NCI-H1417 (cell line): ENCODE data around the gene RBM5.
"Not testable (repeated sequence)": the region's sequence is repeated elsewhere in the genome, so short reads cannot be mapped to it uniquely, and the experiment has no call there.

ENCODE experiments used
- DNase-seq, 3 experiments: peaks; one replicate each; lab custom pipeline; 2025; lab: John Stamatoyannopoulos, UW

Gene RBM5

GRCh38 chr3:50088725-50089608, at the start of gene RBM5:
TSS of gene RBM5 (plus strand) at chr3:50088919. CDS start at chr3:50090435, 1,516 bp downstream.
- DNase-seq, result peak; percentile 73 to 87 (median 81)

GRCh38 chr3:50044976-50045375, 43.7 kb upstream of the RBM5 start:
- no peak for DNase-seq

DNA sequence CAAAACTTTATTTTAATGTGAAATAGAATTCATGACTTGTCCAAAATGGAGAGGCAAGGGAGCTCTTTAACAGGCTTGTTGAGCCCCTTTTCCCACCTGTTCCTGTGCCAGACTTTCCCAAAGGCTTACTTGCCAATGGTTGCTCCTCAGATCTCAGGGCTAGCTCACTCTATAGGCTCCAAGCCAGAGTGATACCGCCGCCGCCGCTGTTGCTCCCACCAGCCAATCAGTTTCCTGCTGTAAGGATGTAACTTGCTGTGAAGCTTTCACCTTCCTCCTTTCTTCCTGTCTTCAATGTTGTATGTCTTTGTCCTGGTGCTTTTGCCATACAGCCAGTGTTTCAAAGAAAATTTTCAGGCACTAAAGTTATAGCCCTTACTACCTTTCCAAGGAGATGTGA, 41.3 kb upstream of the RBM5 start:
- DNase-seq, result no peak

DNA sequence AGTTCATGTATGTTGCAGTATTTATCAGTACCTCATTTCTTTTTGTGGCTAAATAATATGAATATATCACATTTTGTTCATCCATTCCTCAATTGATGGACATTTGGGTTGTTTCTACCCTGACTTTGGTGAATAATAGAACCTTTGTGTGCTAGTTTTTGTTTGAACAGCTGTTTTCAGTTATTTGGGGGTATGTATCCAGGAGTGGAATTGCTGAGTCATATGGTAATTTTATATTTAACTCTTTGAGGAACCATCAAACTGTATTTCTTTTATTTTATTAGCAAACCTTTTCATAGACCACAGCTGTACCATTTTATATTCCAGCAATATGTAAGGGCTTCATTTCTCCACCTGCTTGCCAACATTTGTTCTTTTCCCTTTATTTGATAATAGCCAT, 38.4 kb upstream of the RBM5 start:
- DNase-seq, result peak in 1 of 3 experiments; percentile 7

DNA sequence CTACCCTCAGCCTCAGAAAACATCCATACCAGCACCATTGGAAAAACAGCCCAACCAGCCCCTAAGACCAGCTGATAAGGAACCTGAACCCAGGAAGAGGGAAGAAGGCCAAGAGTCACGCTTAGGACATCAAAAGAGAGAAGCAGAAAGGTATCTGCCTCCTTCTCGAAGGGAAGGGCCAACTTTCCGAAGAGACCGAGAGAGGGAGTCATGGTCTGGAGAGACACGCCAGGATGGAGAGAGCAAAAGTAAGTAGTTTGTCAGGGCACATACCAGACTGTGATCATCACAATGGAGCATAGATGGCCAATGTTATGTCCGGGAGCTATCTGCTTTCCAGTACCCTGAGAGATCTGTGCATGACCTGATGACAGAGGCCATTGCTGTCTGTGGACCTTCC, 31.0 kb upstream of the RBM5 start:
- no peak for DNase-seq

- no peak for DNase-seq
Measured at GRCh38 chr3:50068134-50068533, 20.6 kb upstream of the RBM5 start.

GRCh38 chr3:50078091-50078490, 10.6 kb upstream of the RBM5 start:
- DNase-seq, result no peak

DNA sequence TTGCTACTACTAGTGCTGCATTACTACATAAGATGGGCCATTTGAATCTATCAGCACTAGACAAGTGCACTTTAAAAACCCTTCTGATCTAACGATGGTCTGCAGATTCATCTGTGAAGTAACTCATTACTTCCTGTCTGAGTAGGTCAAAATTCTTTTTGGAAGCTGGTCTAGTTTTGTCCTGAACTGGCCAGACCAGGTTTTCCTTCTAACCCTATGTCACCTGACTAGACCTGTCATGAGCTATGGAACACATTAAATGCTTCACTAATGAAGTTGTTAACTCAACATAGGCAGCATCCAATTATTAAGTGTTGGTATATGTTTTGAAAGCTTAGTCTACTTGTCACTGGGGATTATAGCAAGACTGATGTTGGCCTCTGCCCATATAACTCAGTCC, 10.1 kb upstream of the RBM5 start:
- peak in 1 of 3 experiments; percentile 55 for DNase-seq

GRCh38 chr3:50084951-50085350, 3.8 kb upstream of the RBM5 start:
- DNase-seq, result not testable (repeated sequence)

DNA sequence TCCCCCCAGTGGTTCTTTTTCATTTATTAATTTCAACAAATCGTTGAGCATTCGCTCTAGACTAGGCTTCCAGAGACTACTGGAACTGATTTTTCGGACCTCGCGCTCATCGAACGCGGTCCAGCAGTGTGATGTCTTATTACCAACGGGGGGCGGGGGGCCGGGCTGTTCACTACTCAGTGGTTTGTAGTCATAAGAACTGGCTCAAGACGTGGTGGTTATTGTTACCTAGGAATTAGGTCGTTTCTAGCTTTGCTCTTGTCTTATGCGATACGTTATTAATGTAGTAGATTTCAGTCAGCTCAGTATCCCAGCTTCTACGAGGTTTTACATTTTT, 858 bp downstream of the RBM5 start:
- DNase-seq, result peak in 2 of 3 experiments; percentile 36 to 44

- DNase-seq, result no peak
Measured at GRCh38 chr3:50090984-50091383, 2.3 kb downstream of the RBM5 start.

GRCh38 chr3:50095352-50095998, 6.8 kb downstream of the RBM5 start:
- no peak for DNase-seq

DNA sequence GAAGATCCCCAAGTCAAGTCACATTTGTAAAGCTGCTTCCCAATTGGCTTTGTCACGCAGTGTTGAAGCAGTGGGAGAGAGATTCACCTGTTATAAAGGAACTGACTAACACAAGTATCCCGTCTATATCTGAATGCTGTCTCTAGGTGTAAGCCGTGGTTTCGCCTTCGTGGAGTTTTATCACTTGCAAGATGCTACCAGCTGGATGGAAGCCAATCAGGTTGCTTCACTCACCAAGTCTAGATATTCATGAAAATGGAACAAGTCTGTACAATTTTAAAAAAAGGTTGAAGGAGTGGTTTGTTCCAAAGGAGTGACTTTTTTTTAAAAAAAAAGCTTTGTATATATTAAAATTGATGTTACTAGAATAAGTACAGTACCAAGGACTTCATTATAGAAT, 11.7 kb downstream of the RBM5 start:
- no peak for DNase-seq

DNA sequence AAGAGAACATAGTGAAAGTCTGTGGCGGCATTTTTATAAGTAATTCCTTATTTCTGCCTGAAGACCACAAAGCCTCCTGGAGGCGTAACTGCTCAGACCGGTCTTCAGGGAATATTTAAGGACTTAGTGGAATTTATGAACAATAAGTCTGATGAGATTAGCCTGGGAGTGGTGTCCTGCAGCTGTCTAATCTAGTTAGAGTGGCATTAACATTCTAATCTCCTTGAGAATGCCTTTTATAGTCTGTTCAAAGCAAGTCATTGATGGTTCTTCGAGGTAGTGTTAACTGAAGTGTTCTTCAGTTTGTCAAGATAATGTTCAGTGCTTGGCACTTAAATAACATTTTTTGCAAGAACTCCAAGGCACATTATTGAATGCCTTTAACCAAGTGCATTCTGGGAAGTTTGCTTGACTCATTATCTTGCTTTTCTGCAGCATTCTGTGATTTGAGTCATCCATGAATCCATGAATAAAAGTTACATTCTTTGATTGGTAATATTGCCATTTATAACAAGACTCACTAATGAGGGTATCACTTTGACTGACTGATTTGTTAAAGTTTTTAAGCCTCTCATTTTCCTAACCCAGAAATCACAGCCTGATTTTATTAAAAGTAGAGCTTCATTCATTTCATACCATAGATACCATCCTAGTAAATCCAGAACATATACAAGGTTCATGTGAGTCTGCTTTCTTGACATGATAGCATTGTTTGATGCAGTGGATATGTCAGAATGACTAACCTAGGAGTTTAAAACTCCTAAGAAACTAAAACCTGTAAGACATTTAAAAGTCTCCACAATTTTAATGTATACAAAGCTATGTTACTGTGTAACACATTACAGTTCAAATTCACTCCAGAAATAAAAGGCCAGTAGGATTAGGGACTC, 12.5 kb downstream of the RBM5 start:
- DNase-seq, result no peak

GRCh38 chr3:50102558-50102957, 13.8 kb downstream of the RBM5 start:
- no peak for DNase-seq

GRCh38 chr3:50111757-50112156, 23.0 kb downstream of the RBM5 start:
- DNase-seq, result no peak

- peak in 2 of 3 experiments; percentile 7 to 64 for DNase-seq
Measured at GRCh38 chr3:50112462-50112861, 23.7 kb downstream of the RBM5 start.

GRCh38 chr3:50117120-50117519, 28.4 kb downstream of the RBM5 start:
- no peak for DNase-seq

DNA sequence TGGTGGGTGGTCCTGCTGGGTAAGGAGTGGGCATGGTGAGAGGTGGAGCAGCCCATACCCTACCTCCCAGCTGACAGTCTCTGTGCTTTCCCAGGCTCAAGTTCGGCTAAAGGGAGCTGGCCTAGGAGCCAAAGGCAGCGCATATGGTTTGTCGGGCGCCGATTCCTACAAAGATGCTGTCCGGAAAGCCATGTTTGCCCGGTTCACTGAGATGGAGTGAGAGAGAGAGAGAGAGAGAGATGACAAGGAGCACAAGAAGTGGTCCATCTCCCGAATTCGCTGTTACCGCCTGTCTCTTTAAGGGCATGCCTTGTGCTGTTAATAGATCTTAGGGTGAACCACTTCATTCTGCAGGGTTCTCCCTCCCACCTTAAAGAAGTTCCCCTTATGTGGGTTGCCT, 29.5 kb downstream of the RBM5 start:
- no peak for DNase-seq

DNA sequence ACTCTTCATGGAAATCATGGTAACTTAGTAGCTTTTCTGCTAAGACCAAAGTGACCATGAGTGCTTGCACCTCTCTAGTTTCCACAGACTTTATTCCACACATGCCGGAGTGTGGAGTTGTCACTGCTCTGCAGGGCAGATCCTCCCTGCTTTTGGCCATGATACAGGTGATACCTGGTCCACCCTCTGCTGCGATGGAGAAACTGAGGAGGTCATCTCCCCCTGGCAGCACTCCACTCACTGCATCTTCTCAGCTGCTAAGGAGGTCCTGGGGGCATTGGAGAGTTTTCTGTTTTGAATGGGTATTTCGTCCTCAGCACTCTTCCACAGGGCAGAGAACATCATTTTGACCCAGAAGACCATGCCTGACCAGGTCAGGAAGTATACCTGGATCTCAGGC, 31.1 kb downstream of the RBM5 start:
- no peak for DNase-seq

- peak in 1 of 3 experiments; percentile 25 for DNase-seq
Measured at GRCh38 chr3:50120364-50121071, 31.8 kb downstream of the RBM5 start.
